ENCODE results near the gene PLXNA4.

The PLXNA4 gene

GRCh38 chr7:132575982-132576720, at the start of gene PLXNA4:
Gene PLXNA4, minus strand, starts transcription at chr7:132576470. Its CDS starts 67,777 bp downstream, at chr7:132508693.
- no peak for FAIRE-seq
- no peak for DNase-seq (ENCODE audit: insufficient read length, low spot score)

GRCh38 chr7:132625651-132626050, 49.4 kb upstream of the PLXNA4 start:
- TF ChIP-seq POLR2A (IDR thresholded peaks at IDR 0.05; ENCODE audit: low read depth, low read length), result no peak
- no peak for FAIRE-seq

More at GRCh38 chr7:132575982-132576720, at the start of gene PLXNA4:
- TF ChIP-seq POLR2A (IDR thresholded peaks at IDR 0.05; ENCODE audit: low read depth, low read length), result no peak

GRCh38 chr7:132622081-132622480, 45.8 kb upstream of the PLXNA4 start:
- FAIRE-seq (no peak), DNase-seq (ENCODE audit: insufficient read length, low spot score) (no peak)
- no peak for TF ChIP-seq POLR2A (IDR thresholded peaks at IDR 0.05; ENCODE audit: low read depth, low read length)

More at GRCh38 chr7:132625651-132626050, 49.4 kb upstream of the PLXNA4 start:
- DNase-seq (ENCODE audit: insufficient read length, low spot score), result no peak

- DNase-seq (ENCODE audit: insufficient read length, low spot score) (no peak), FAIRE-seq (no peak)
- TF ChIP-seq POLR2A (IDR thresholded peaks at IDR 0.05; ENCODE audit: low read depth, low read length), result no peak
Measured at GRCh38 chr7:132619967-132620366, 43.7 kb upstream of the PLXNA4 start.

- DNase-seq (ENCODE audit: insufficient read length, low spot score) (no peak), FAIRE-seq (no peak)
- no peak for TF ChIP-seq POLR2A (IDR thresholded peaks at IDR 0.05; ENCODE audit: low read depth, low read length)
Measured at GRCh38 chr7:132618956-132619305, 42.7 kb upstream of the PLXNA4 start.

- no peak for TF ChIP-seq POLR2A (IDR thresholded peaks at IDR 0.05; ENCODE audit: low read depth, low read length)
- FAIRE-seq (no peak), DNase-seq (ENCODE audit: insufficient read length, low spot score) (no peak)
Measured at GRCh38 chr7:132618271-132618955, 42.1 kb upstream of the PLXNA4 start.

- FAIRE-seq (no peak), DNase-seq (ENCODE audit: insufficient read length, low spot score) (no peak)
- no peak for TF ChIP-seq POLR2A (IDR thresholded peaks at IDR 0.05; ENCODE audit: low read depth, low read length)
Measured at GRCh38 chr7:132614428-132615318, 38.4 kb upstream of the PLXNA4 start.

GRCh38 chr7:132613737-132614136, 37.5 kb upstream of the PLXNA4 start:
- TF ChIP-seq POLR2A (IDR thresholded peaks at IDR 0.05; ENCODE audit: low read depth, low read length), result no peak
- DNase-seq (ENCODE audit: insufficient read length, low spot score) (no peak), FAIRE-seq (no peak)

GRCh38 chr7:132610995-132611394, 34.7 kb upstream of the PLXNA4 start:
- FAIRE-seq (no peak), DNase-seq (ENCODE audit: insufficient read length, low spot score) (no peak)
- TF ChIP-seq POLR2A (IDR thresholded peaks at IDR 0.05; ENCODE audit: low read depth, low read length), result no peak

- FAIRE-seq (no peak), DNase-seq (ENCODE audit: insufficient read length, low spot score) (no peak)
- no peak for TF ChIP-seq POLR2A (IDR thresholded peaks at IDR 0.05; ENCODE audit: low read depth, low read length)
Measured at GRCh38 chr7:132609906-132610520, 33.7 kb upstream of the PLXNA4 start.

GRCh38 chr7:132609222-132609621, 33.0 kb upstream of the PLXNA4 start:
- no peak for DNase-seq (ENCODE audit: insufficient read length, low spot score)
- no peak for FAIRE-seq
- TF ChIP-seq POLR2A (IDR thresholded peaks at IDR 0.05; ENCODE audit: low read depth, low read length), result no peak

- DNase-seq (ENCODE audit: insufficient read length, low spot score) (no peak), FAIRE-seq (no peak)
- TF ChIP-seq POLR2A (IDR thresholded peaks at IDR 0.05; ENCODE audit: low read depth, low read length), result no peak
Measured at GRCh38 chr7:132608523-132608922, 32.3 kb upstream of the PLXNA4 start.

- no peak for FAIRE-seq
- TF ChIP-seq POLR2A (IDR thresholded peaks at IDR 0.05; ENCODE audit: low read depth, low read length), result no peak
- DNase-seq (ENCODE audit: insufficient read length, low spot score), result no peak
Measured at GRCh38 chr7:132607656-132608055, 31.4 kb upstream of the PLXNA4 start.

GRCh38 chr7:132604121-132604520, 27.9 kb upstream of the PLXNA4 start:
- no peak for DNase-seq (ENCODE audit: insufficient read length, low spot score)
- TF ChIP-seq POLR2A (IDR thresholded peaks at IDR 0.05; ENCODE audit: low read depth, low read length), result no peak
- no peak for FAIRE-seq

Measured in H54 (cell line).